ENCODE data around the gene TRIO.

DNA sequence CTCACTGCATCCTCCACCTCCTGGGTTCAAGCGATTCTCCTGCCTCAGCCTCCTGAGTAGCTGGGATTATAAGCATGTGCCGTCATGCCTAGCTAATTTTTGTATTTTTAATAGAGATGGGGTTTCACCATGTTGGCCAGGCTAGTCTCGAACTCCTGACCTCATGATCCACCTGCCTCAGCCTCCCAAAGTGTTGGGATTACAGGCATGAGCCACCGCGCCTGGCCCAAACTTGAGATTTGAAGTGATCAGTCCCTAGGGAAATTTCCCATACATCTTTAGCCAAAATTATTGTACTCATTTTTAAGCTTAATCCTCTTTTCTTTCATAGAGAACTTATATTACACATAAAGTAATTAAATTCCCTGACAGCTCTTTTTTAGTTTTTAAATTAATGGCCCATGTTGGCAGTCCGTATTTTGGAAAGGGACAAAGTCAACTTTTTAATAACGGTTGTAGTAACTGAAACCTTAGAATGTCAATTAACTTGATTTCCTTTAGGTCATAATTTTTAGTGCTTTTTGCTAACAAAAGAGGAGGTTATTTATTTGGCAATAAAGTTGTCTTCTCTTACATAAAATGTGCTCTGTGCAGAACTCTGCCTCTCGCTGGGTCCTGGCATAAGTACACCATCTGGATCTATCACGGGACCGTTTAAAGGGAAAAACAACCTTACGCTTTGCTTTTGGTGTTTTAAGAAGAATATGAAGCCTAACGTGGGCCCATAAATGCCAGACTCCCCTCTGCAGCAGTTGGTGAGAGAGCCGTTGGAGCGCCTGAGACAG is 296.1 kb downstream of the TRIO start:
- TF ChIP-seq, protein P1, sequence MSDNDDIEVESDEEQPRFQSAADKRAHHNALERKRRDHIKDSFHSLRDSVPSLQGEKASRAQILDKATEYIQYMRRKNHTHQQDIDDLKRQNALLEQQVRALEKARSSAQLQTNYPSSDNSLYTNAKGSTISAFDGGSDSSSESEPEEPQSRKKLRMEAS (CRISPR knock-in tag; IDR thresholded peaks at IDR 0.05), result no peak
- TF ChIP-seq, protein P2, sequence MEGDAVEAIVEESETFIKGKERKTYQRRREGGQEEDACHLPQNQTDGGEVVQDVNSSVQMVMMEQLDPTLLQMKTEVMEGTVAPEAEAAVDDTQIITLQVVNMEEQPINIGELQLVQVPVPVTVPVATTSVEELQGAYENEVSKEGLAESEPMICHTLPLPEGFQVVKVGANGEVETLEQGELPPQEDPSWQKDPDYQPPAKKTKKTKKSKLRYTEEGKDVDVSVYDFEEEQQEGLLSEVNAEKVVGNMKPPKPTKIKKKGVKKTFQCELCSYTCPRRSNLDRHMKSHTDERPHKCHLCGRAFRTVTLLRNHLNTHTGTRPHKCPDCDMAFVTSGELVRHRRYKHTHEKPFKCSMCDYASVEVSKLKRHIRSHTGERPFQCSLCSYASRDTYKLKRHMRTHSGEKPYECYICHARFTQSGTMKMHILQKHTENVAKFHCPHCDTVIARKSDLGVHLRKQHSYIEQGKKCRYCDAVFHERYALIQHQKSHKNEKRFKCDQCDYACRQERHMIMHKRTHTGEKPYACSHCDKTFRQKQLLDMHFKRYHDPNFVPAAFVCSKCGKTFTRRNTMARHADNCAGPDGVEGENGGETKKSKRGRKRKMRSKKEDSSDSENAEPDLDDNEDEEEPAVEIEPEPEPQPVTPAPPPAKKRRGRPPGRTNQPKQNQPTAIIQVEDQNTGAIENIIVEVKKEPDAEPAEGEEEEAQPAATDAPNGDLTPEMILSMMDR (IDR thresholded peaks at IDR 0.05), result no peak
- TF ChIP-seq GABPB1 (CRISPR knock-in tag; IDR thresholded peaks at IDR 0.05) (no peak), RELA (CRISPR knock-in tag; IDR thresholded peaks at IDR 0.05; ENCODE audit: borderline replicate concordance) (no peak), ZNF219 (CRISPR knock-in tag; IDR thresholded peaks at IDR 0.05; ENCODE audit: borderline replicate concordance) (no peak), SP1 (CRISPR knock-in tag; conservative IDR thresholded peaks at IDR 0.05) (no peak), NFE2L1 (CRISPR knock-in tag; IDR thresholded peaks at IDR 0.05) (no peak)
- TF ChIP-seq, protein P3, sequence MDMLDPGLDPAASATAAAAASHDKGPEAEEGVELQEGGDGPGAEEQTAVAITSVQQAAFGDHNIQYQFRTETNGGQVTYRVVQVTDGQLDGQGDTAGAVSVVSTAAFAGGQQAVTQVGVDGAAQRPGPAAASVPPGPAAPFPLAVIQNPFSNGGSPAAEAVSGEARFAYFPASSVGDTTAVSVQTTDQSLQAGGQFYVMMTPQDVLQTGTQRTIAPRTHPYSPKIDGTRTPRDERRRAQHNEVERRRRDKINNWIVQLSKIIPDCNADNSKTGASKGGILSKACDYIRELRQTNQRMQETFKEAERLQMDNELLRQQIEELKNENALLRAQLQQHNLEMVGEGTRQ (CRISPR knock-in tag; IDR thresholded peaks at IDR 0.05), result no peak
